Activated B cell treated with CpG ODN at 0.5 μM for 24 hours (primary cell): ENCODE measurements around the gene LRRC8C. TPM values are rescaled to one million over a fixed set of nuclear protein-coding genes. Genes with fewer than 3 reads are reported as not detected.

Experiments used
- ATAC-seq: fragments of 200-7000 bp; cut with Tn5 transposase; one replicate; pipeline ENCODE4 v1.10.0; 2021; ENCODE audit warnings: low read depth, mild to moderate bottlenecking, moderate library complexity
- CTCF ChIA-PET: fragments of 350-600 bp; sonication (Branson Sonifier 250); formaldehyde crosslinking; loops from one replicate; lab custom pipeline; 2021; ENCODE audit warnings: antibody characterized with exemption; lab: Charles Lee
- POLR2A ChIA-PET: fragments of 350-600 bp; sonication (Branson Sonifier 250); formaldehyde crosslinking; loops from one replicate; lab custom pipeline; 2021; ENCODE audit warnings: antibody characterized with exemption; lab: Charles Lee
- DNase-seq: peaks from one replicate; pipeline ENCODE4 v3.0.0; 2022
- H3K27ac Mint-ChIP-seq: one replicate; pipeline ENCODE4 v1.8.0; 2020; ENCODE audit warnings: mixed read lengths
- H3K27me3 Mint-ChIP-seq: one replicate; pipeline ENCODE4 v1.8.0; 2021; ENCODE audit warnings: mixed read lengths
- H3K36me3 Mint-ChIP-seq: one replicate; pipeline ENCODE4 v1.8.0; 2021; ENCODE audit warnings: low read depth, mixed read lengths
- H3K4me1 Mint-ChIP-seq: one replicate; pipeline ENCODE4 v1.8.0; 2021; ENCODE audit warnings: mixed read lengths
- H3K4me3 Mint-ChIP-seq: one replicate; pipeline ENCODE4 v1.8.0; 2020; ENCODE audit warnings: mild to moderate bottlenecking, mixed read lengths
- H3K9me3 Mint-ChIP-seq: one replicate; pipeline ENCODE4 v1.8.0; 2020; ENCODE audit warnings: mixed read lengths
- intact Hi-C: fragments of 100-400 bp; cut with micrococcal nuclease; formaldehyde crosslinking; loops from one replicate; pipeline ENCODE4 v1.15.1; 2024
- total RNA-seq: library from RNA; stranded (reverse); gene quantifications from 2 replicates; pipeline ENCODE4 v1.2.3, GENCODE V29; 2022
- TF ChIP-seq, protein P1 (sequence below): fragments of 200-600 bp; IDR thresholded peaks from one replicate; pipeline ENCODE4 v1.8.0; 2022; ENCODE audit warnings: antibody characterized with exemption, mild to moderate bottlenecking

LRRC8C gene
- total RNA-seq, 1 donor from 2014 or later = 8.4 TPM

DNA sequence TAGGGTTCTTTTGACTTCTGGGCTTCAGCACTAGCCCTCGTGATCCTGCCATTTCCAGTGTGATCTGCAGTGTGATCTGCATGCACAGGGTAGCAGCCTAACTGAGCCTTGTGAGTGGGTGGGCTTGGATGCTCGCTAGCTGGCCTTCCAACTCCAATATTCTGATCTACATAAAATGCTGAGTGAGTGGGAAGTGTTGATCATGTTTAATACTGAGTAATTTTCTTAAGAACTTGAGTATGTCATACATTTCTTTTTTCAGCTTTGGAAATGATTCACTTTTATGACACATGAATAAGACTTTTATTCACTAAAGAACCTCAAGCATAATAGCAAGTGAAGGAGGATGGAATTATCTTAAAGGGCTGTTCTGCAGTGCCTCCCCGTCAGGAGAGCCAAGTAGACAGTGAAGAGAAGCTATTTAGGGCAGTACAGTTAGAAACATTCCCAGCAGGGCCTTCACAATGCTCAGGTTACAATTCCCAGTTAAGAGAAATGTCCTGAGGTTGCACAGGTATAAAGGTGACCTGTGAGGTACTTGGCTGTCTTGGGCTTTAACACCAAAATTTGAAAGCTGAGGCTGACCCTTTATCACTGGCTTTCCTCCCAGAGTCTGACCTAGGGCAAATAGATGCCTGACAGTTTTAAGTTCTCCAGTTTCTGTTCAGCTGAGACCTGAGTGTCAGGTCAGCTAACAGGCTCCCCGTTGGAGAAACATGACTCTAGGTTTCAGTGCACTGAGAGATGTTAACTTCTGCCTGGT is 29.1 kb upstream of the LRRC8C start:
- ChIA-PET CTCF (interaction anchor here (0.7 to 7.3 kb wide), 4 partner anchors 12 to 160 kb away, joined by 3 to 49 read pairs (median 8); no protein-coding TSS in a partner anchor), POLR2A (no interaction called here)
- Mint-ChIP-seq H3K4me3 (no peak overlapping the region), H3K36me3 (no peaks in the 10 kb centered on the region), H3K4me1 (peaks cover 35% of the 10 kb centered on the region), H3K27me3 (no peaks in the 10 kb centered on the region), H3K27ac (no peak overlapping the region), H3K9me3 (no peaks in the 10 kb centered on the region)
- ATAC-seq (no peak), DNase-seq (no peak)
- TF ChIP-seq, protein P1, sequence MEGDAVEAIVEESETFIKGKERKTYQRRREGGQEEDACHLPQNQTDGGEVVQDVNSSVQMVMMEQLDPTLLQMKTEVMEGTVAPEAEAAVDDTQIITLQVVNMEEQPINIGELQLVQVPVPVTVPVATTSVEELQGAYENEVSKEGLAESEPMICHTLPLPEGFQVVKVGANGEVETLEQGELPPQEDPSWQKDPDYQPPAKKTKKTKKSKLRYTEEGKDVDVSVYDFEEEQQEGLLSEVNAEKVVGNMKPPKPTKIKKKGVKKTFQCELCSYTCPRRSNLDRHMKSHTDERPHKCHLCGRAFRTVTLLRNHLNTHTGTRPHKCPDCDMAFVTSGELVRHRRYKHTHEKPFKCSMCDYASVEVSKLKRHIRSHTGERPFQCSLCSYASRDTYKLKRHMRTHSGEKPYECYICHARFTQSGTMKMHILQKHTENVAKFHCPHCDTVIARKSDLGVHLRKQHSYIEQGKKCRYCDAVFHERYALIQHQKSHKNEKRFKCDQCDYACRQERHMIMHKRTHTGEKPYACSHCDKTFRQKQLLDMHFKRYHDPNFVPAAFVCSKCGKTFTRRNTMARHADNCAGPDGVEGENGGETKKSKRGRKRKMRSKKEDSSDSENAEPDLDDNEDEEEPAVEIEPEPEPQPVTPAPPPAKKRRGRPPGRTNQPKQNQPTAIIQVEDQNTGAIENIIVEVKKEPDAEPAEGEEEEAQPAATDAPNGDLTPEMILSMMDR = no peak
- intact Hi-C loops = no loop called here

DNA sequence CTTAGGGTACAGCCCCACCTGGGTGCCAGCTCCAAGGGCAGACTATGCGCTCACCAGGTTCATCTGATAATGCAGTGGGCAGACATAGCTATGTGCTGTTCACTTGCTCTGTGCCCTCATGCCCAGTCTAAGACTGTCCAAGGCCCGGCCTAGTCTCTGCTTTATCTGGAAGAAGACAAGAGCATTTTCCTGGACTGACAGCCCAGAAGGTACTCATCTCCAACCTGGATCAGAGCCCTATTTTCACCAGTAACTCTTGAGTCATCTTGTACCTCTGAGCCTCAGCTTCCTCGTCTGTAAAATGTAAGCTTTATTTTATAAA is 28.5 kb upstream of the LRRC8C start:
- ChIA-PET CTCF (interaction anchor here (2.3 to 7.3 kb wide), 3 partner anchors 12 to 159 kb away, joined by 6 to 49 read pairs (median 11); no protein-coding TSS in a partner anchor), POLR2A (no interaction called here)
- Mint-ChIP-seq H3K27ac (no peak overlapping the region), H3K9me3 (no peaks in the 10 kb centered on the region), H3K27me3 (no peaks in the 10 kb centered on the region), H3K36me3 (no peaks in the 10 kb centered on the region), H3K4me3 (no peak overlapping the region), H3K4me1 (peaks cover 35% of the 10 kb centered on the region)
- TF ChIP-seq, protein P1 = no peak
- ATAC-seq (no peak), DNase-seq (no peak)
- intact Hi-C loops = no loop called here

DNA sequence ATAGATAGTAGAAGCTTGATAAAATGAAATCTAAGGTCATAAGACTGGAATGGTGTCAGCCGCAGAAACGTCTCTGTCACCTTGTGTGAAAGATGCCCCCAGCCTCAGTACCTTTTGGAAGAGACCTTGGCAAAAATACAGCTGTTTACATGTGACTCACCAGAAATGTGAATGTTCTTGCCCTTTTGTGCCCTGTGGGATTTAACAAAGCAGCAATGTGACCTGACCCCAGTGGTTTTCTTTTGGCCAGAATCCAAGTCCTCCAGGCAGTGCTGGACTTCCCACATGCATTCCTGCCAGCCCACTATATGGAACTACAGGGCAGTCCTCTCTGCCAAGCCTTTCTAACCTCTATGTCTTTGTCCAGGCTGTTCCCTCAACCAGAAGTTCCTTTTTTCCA is 27.2 kb upstream of the LRRC8C start:
- Mint-ChIP-seq H3K9me3 (no peaks in the 10 kb centered on the region), H3K36me3 (no peaks in the 10 kb centered on the region), H3K27me3 (no peaks in the 10 kb centered on the region), H3K4me1 (peaks cover 46% of the 10 kb centered on the region), H3K4me3 (no peak overlapping the region), H3K27ac (no peak overlapping the region)
- DNase-seq (no peak), ATAC-seq (no peak)
- CTCF ChIA-PET = interaction anchor here (2.3 to 7.3 kb wide), 3 partner anchors 11 to 158 kb away, joined by 6 to 49 read pairs (median 11); no protein-coding TSS in a partner anchor
- POLR2A ChIA-PET = no interaction called here
- intact Hi-C loops = no loop called here
- TF ChIP-seq, protein P1 = no peak

DNA sequence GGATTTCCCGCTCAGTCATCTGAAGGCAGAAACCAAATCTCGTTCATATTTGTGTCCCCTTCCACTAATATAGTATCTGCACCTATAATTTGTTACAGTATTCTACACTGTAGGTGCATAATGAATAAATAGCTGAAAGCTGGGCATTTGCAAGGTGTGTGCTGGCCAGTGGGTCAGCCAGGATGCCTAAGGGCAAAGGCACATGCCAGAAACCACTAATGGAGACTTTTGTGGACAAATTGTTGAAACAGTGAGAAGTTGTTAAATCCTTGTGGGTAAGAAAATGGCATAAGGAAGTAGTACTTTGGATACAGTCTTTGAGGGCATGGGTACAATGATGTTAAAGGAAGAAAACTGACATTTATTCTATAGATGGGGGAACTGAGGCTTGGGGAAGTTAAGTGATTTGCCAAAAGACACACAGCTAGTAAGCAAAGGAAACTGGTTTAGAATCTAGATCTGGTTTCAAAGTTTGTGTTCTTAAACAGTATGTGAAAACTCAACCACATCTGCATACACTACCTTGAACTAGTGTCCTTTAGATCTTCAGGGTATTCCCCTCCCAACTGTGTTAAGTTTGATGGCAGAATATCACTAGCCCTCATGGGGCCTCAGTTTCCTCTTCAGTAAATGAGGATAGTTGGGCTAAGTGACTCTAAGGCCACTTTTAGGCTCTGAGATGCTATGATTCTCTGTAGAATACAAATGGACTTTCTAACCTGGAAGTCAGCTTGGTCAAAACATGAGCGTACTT is 26.5 kb upstream of the LRRC8C start:
- POLR2A ChIA-PET = no interaction called here
- no peak for DNase-seq

More for the DNA sequence above, 26.5 kb upstream of the LRRC8C start:
- ATAC-seq = no peak
- Mint-ChIP-seq H3K36me3 (no peaks in the 10 kb centered on the region), H3K4me3 (peak overlapping the region; percentile 3), H3K4me1 (peaks cover 54% of the 10 kb centered on the region), H3K27me3 (no peaks in the 10 kb centered on the region), H3K27ac (no peak overlapping the region), H3K9me3 (no peaks in the 10 kb centered on the region)
- intact Hi-C loops = no loop called here
- CTCF ChIA-PET = interaction anchor here (2.3 kb wide), 1 partner anchor 10 kb away, joined by 6 read pairs; no protein-coding TSS in a partner anchor
- TF ChIP-seq, protein P1 = no peak
